Measurements from ENCODE around the gene ABHD15. TPM values are rescaled to one million over a fixed set of nuclear protein-coding genes. Genes with fewer than 3 reads are reported as not detected.

ABHD15 gene
- total and polyA plus RNA-seq, 2 donors (not counting 3 experiments of a cell fraction or from before 2014, with no cell fraction given): 3.8 to 5.6 TPM

DNA sequence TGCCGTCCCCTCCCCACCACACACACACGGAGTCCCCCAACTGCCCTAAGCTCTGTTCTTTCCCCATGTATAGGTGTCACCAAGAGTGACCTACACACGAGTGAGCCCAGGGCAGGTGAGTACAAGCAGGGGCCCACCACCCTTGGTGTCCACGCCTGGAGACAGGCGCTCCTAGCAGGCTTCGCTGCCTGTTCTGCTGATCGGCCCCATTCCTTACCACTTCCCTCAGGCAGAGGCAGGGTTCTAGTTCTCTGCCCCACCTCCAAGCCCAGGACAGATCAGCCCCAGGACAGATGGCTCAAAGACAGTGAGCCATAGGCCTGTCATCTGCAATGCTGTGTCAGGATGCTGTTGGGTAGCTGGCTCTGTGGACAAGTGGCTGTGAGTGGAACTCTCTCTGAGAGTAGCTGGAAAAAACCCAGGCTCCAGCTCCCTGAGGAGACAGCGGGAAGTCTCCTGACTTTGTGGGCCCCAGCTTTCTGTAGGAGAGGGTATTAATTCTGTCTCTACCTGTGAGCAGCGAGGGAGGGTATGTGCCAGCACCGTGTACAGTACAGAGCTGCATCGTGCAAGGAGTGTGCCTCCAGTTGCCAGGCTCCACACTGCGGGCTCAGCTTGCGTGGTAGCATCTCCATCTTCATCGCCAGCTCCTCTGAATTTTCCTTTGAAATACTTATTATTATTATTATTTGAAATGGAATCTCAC, 2.6 kb upstream of the ABHD15 start:
- BruUV-seq (replicated peaks): no TSS peak
- Histone ChIP-seq H3K79me2 (ENCODE audit: control insufficient read depth, insufficient read depth, low read length) (no peaks in the 10 kb centered on the region), H3K9me3 (replicated peaks; ENCODE audit: control insufficient read depth, insufficient read depth, low read length) (no peaks in the 10 kb centered on the region), H3K27me3 (ENCODE audit: control insufficient read depth in 2 of 2, insufficient read depth in 2 of 2, low read length in 2 of 2) (no peaks in the 10 kb centered on the region), H3K9ac (replicated peaks; ENCODE audit: extremely low read depth, insufficient read depth, low read length) (peak overlapping the region; percentile 69), H3K4me1 (ENCODE audit: control insufficient read depth, extremely low read depth, insufficient read depth, low read length) (peaks cover 26% of the 10 kb centered on the region), H3K4me2 (ENCODE audit: insufficient read depth, low read length) (peak overlapping the region; percentile 74), H4K20me1 (replicated peaks; ENCODE audit: control insufficient read depth, extremely low read depth, insufficient read depth, low read length) (no peaks in the 10 kb centered on the region), H3K9me1 (replicated peaks; ENCODE audit: control insufficient read depth, extremely low read depth, insufficient read depth, low read length) (no peaks in the 10 kb centered on the region), H3K4me3 (replicated peaks in 1 of 3; ENCODE audit: insufficient read depth in 1 of 3, low read depth in 1 of 3, low read length in 3 of 3) (peak overlapping the region in 2 of 3 experiments; percentile 46 to 62), H3K27ac (ENCODE audit: insufficient read depth, low read depth, low read length) (peak overlapping the region; percentile 24), H2AFZ (ENCODE audit: low read depth, low read length) (peak overlapping the region; percentile 89), H3K36me3 (ENCODE audit: control insufficient read depth in 2 of 2, extremely low read depth in 1 of 2, insufficient read depth in 2 of 2, low read length in 2 of 2) (peaks cover 0 to 10% of the 10 kb centered on the region in 2 experiments)
- ChIA-PET POLR2A (interaction anchor here (0.6 to 1.0 kb wide), 2 partner anchors 12 to 24 kb away, joined by 3 read pairs; partner anchors contain the start of gene ANKRD13B), CTCF (interaction anchor here (1.0 to 8.8 kb wide), 5 partner anchors 18 to 199 kb away, joined by 3 to 105 read pairs (median 6); no protein-coding TSS in a partner anchor)
- FAIRE-seq: peak; percentile 21
- intact Hi-C loops (cut with micrococcal nuclease) (loop anchor here (5.0 kb wide), 3 partner anchors 48 to 277 kb away; partner anchors contain the start of genes NUFIP2 and TAOK1), dilution Hi-C loops (cut with MboI; ENCODE audit: extremely low pct_ligation_motif_present, low sequenced_read_pairs) (no loop called here)
- DNase-seq (ENCODE audit: low read depth, low spot score): no peak
- TF ChIP-seq, protein P1, sequence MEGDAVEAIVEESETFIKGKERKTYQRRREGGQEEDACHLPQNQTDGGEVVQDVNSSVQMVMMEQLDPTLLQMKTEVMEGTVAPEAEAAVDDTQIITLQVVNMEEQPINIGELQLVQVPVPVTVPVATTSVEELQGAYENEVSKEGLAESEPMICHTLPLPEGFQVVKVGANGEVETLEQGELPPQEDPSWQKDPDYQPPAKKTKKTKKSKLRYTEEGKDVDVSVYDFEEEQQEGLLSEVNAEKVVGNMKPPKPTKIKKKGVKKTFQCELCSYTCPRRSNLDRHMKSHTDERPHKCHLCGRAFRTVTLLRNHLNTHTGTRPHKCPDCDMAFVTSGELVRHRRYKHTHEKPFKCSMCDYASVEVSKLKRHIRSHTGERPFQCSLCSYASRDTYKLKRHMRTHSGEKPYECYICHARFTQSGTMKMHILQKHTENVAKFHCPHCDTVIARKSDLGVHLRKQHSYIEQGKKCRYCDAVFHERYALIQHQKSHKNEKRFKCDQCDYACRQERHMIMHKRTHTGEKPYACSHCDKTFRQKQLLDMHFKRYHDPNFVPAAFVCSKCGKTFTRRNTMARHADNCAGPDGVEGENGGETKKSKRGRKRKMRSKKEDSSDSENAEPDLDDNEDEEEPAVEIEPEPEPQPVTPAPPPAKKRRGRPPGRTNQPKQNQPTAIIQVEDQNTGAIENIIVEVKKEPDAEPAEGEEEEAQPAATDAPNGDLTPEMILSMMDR (IDR thresholded peaks at IDR 0.05; ENCODE audit: extremely low read depth in 1 of 2, insufficient read depth in 1 of 2, low read depth in 1 of 2, low read length in 2 of 2): no peak
- TF ChIP-seq JUN (IDR thresholded peaks at IDR 0.05; ENCODE audit: borderline replicate concordance, insufficient read depth, insufficient read length, low read depth) (no peak), MYC (IDR thresholded peaks at IDR 0.05; ENCODE audit: low read depth, low read length) (no peak), GATA2 (IDR thresholded peaks at IDR 0.05; ENCODE audit: insufficient read depth, insufficient read length, low read depth, low read length) (no peak), EZH2 (IDR thresholded peaks at IDR 0.05; ENCODE audit: borderline replicate concordance, low read depth, low read length, severe bottlenecking) (no peak), POLR2A (IDR thresholded peaks at IDR 0.05; ENCODE audit: low read depth, low read length) (no peak), FOS (IDR thresholded peaks at IDR 0.05; ENCODE audit: borderline replicate concordance, insufficient read depth, low read length) (no peak), POLR2AphosphoS5 (IDR thresholded peaks at IDR 0.05; ENCODE audit: insufficient read depth, low read depth, low read length) (no peak)
- TF ChIP-seq, protein P2, sequence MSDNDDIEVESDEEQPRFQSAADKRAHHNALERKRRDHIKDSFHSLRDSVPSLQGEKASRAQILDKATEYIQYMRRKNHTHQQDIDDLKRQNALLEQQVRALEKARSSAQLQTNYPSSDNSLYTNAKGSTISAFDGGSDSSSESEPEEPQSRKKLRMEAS (IDR thresholded peaks at IDR 0.05; ENCODE audit: insufficient read depth, insufficient read length): no peak

Measured in endothelial cell of umbilical vein (primary cell).